Endothelial cell of umbilical vein (primary cell): ENCODE results near the gene COBLL1. TPM values are rescaled to one million over a fixed set of nuclear protein-coding genes. Genes with fewer than 3 reads are reported as not detected.

ENCODE experiments used
- BruUV-seq: library from RNA; stranded (reverse); fragments of 400-500 nt; replicated peaks from 2 replicates; lab custom pipeline; 2021; lab: Mats Ljungman, UMichigan
- CTCF ChIA-PET: fragments of 300-600, 350-600 bp; sonication (Branson Sonifier 250); formaldehyde crosslinking; loops from one replicate; lab custom pipeline; 2021; ENCODE audit warnings: antibody characterized with exemption, inconsistent platforms; lab: Charles Lee
- POLR2A ChIA-PET: fragments of 300-600, 350-600 bp; sonication (Branson Sonifier 250); formaldehyde crosslinking; loops from one replicate; lab custom pipeline; 2021; ENCODE audit warnings: antibody characterized with exemption, inconsistent platforms; lab: Charles Lee
- DNase-seq: peaks from one replicate; pipeline ENCODE4 v3.0.0-alpha.2; 2011; ENCODE audit warnings: low read depth, low spot score
- FAIRE-seq: peaks from 2 replicates; lab custom pipeline; 2011; peaks lifted over from hg19 to GRCh38; lab: Jason Lieb, UNC
- H2AFZ ChIP-seq: 2 replicates; pipeline ENCODE4 v1.6.0; 2012; ENCODE audit warnings: low read depth, low read length, control low read depth, inconsistent platforms
- H3K27ac ChIP-seq: 2 replicates; pipeline ENCODE4 v1.5.1; 2011; ENCODE audit warnings: low read depth, mild to moderate bottlenecking, control low read depth, low read length, moderate library complexity; ENCODE audit not compliant: insufficient read depth
- H3K27me3 ChIP-seq, 2 experiments: 2 replicates each; pipeline versions ENCODE4 v1.6.0 to v1.6.1; 2011; ENCODE audit warnings: low read length in 2 of 2, mixed read lengths in 1 of 2; ENCODE audit not compliant: control insufficient read depth in 2 of 2, insufficient read depth in 2 of 2
- H3K36me3 ChIP-seq, 2 experiments: 2 replicates in 1 of 2; 3 replicates in 1 of 2; pipeline ENCODE4 v1.5.1; 2011; ENCODE audit warnings: low read length in 2 of 2, mild to moderate bottlenecking in 1 of 2, moderate library complexity in 1 of 2; ENCODE audit not compliant: control insufficient read depth in 2 of 2, insufficient read depth in 2 of 2; ENCODE audit errors: extremely low read depth in 1 of 2
- H3K4me1 ChIP-seq: 3 replicates; pipeline ENCODE4 v1.5.1; 2011; ENCODE audit warnings: mild to moderate bottlenecking, low read length; ENCODE audit not compliant: control insufficient read depth, insufficient read depth; ENCODE audit errors: extremely low read depth
- H3K4me2 ChIP-seq: 2 replicates; pipeline ENCODE4 v1.6.1; 2011; ENCODE audit warnings: low read length, control low read depth, mixed read lengths; ENCODE audit not compliant: insufficient read depth
- H3K4me3 ChIP-seq, 3 experiments: fragments of 200-600 bp in 1 of 3; sonication (generic), shearing (Covaris generic) in 1 of 3; replicated peaks in 1 of 3; 2 replicates each; pipeline ENCODE4 v1.5.1; 2011 to 2016; ENCODE audit warnings: control low read depth in 3 of 3, low read length in 3 of 3, mild to moderate bottlenecking in 2 of 3, inconsistent platforms in 1 of 3, low read depth in 1 of 3, moderate library complexity in 1 of 3; ENCODE audit not compliant: insufficient read depth in 1 of 3
- H3K79me2 ChIP-seq: 2 replicates; pipeline ENCODE4 v1.6.0; 2012; ENCODE audit warnings: low read length, inconsistent platforms; ENCODE audit not compliant: control insufficient read depth, insufficient read depth
- H3K9ac ChIP-seq: replicated peaks from 2 replicates; pipeline ENCODE3; 2011; ENCODE audit warnings: low read length, control low read depth; ENCODE audit not compliant: insufficient read depth; ENCODE audit errors: extremely low read depth
- H3K9me1 ChIP-seq: replicated peaks from 3 replicates; pipeline ENCODE4 v1.6.0; 2011; ENCODE audit warnings: mild to moderate bottlenecking, low read length; ENCODE audit not compliant: control insufficient read depth, insufficient read depth; ENCODE audit errors: extremely low read depth
- H3K9me3 ChIP-seq: replicated peaks from 2 replicates; pipeline ENCODE4 v1.5.1; 2012; ENCODE audit warnings: low read length, inconsistent platforms; ENCODE audit not compliant: control insufficient read depth, insufficient read depth
- H4K20me1 ChIP-seq: replicated peaks from 2 replicates; pipeline ENCODE3; 2011; ENCODE audit warnings: mild to moderate bottlenecking, low read length; ENCODE audit not compliant: control insufficient read depth, insufficient read depth; ENCODE audit errors: extremely low read depth
- GATA2 ChIP-seq: IDR thresholded peaks from 2 replicates; pipeline ENCODE4 v1.7.0; 2011; ENCODE audit warnings: low read depth, mild to moderate bottlenecking, moderate library complexity, mixed read lengths, low read length; ENCODE audit not compliant: insufficient read length, insufficient read depth
- JUN ChIP-seq: IDR thresholded peaks from 2 replicates; pipeline ENCODE4 v1.6.1; 2011; ENCODE audit warnings: borderline replicate concordance, low read depth; ENCODE audit not compliant: insufficient read length, insufficient read depth
- POLR2AphosphoS5 ChIP-seq: IDR thresholded peaks from 2 replicates; pipeline ENCODE4 v1.6.1; 2012; ENCODE audit warnings: low read depth, mild to moderate bottlenecking, control low read depth, low read length, moderate library complexity; ENCODE audit not compliant: insufficient read depth
- dilution Hi-C: fragments of 300-500 bp; cut with MboI; formaldehyde crosslinking; loops from one replicate; pipeline ENCODE4 v1.15.0; 2019; ENCODE audit warnings: low sequenced_read_pairs; ENCODE audit not compliant: extremely low pct_ligation_motif_present
- intact Hi-C: fragments of 100-400 bp; cut with micrococcal nuclease; formaldehyde crosslinking; loops from one replicate; pipeline ENCODE4 v1.10.0; 2022
- polyA plus RNA-seq, 4 experiments: library from polyadenylated mRNA; depleted of rRNA in 3 of 4; stranded (reverse) in 3 of 4; unstranded in 1 of 4; fragments of >200 nt; gene quantifications; 2 replicates each; pipeline versions ENCODE4 v1.2.1 to v1.2.3, GENCODE V29; 2011 to 2012; ENCODE audit warnings: missing spikeins in 1 of 4
- total RNA-seq: library from RNA; stranded (reverse); gene quantifications from 2 replicates; pipeline ENCODE4 v1.2.3, GENCODE V29; 2021
- TF ChIP-seq, protein P1 (sequence below): IDR thresholded peaks from 2 replicates; pipeline ENCODE4 v1.6.1; 2011; ENCODE audit not compliant: insufficient read depth, insufficient read length
- TF ChIP-seq, protein P2 (sequence below), 2 donors: IDR thresholded peaks; 1 replicate in 1 of 2; 2 replicates in 1 of 2; pipeline ENCODE4 v1.5.1; 2011; ENCODE audit warnings: low read length in 2 of 2, mild to moderate bottlenecking in 2 of 2, moderate library complexity in 2 of 2, control low read depth in 1 of 2, inconsistent platforms in 1 of 2, low read depth in 1 of 2; ENCODE audit not compliant: insufficient read depth in 1 of 2; ENCODE audit errors: extremely low read depth in 1 of 2

COBLL1 gene
- total and polyA plus RNA-seq, 2 donors (not counting 3 experiments of a cell fraction or from before 2014, with no cell fraction given), result 9.1 to 38.4 TPM

DNA sequence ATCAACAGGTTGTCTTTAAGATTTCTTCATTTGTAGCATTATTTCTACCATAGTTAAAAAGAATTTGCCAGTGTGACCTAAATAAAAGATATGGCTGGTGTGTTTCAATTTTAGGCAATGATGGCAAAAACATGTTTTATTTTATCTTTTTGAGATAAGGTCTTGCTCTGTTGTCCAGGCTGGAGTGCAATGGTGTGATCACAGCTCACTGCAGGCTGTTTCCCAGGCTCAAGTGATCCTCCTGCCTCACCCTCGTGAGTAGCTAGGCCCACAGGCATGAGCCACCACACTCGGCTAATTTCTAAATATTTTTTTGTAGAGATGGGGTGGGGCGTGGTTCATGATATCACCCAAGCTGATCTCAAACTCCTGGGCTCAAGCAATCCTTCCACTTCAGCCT is 47.0 kb upstream of the COBLL1 start:
- no peak overlapping the region for H3K9ac ChIP-seq
- H2AFZ ChIP-seq, result no peak overlapping the region
- no peaks in the 10 kb centered on the region for H3K9me1 ChIP-seq
- POLR2A ChIA-PET, result no interaction called here
- dilution Hi-C loops (no loop called here), intact Hi-C loops (no loop called here)
- no peak for TF ChIP-seq POLR2AphosphoS5
- TF ChIP-seq, protein P1, sequence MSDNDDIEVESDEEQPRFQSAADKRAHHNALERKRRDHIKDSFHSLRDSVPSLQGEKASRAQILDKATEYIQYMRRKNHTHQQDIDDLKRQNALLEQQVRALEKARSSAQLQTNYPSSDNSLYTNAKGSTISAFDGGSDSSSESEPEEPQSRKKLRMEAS, result no peak
- no peak for TF ChIP-seq JUN
- TF ChIP-seq, protein P2, sequence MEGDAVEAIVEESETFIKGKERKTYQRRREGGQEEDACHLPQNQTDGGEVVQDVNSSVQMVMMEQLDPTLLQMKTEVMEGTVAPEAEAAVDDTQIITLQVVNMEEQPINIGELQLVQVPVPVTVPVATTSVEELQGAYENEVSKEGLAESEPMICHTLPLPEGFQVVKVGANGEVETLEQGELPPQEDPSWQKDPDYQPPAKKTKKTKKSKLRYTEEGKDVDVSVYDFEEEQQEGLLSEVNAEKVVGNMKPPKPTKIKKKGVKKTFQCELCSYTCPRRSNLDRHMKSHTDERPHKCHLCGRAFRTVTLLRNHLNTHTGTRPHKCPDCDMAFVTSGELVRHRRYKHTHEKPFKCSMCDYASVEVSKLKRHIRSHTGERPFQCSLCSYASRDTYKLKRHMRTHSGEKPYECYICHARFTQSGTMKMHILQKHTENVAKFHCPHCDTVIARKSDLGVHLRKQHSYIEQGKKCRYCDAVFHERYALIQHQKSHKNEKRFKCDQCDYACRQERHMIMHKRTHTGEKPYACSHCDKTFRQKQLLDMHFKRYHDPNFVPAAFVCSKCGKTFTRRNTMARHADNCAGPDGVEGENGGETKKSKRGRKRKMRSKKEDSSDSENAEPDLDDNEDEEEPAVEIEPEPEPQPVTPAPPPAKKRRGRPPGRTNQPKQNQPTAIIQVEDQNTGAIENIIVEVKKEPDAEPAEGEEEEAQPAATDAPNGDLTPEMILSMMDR (IDR thresholded peaks at IDR 0.05; ENCODE audit: extremely low read depth in 1 of 2, insufficient read depth in 1 of 2, low read depth in 1 of 2, low read length in 2 of 2), result no peak
- no peak for TF ChIP-seq GATA2
- no peaks in the 10 kb centered on the region for H3K79me2 ChIP-seq
- no peak overlapping the region for H3K4me2 ChIP-seq
- H3K27ac ChIP-seq, result no peak overlapping the region
- H3K27me3 ChIP-seq, result no peaks in the 10 kb centered on the region
- H3K36me3 ChIP-seq, result no peaks in the 10 kb centered on the region
- H3K9me3 ChIP-seq, result no peaks in the 10 kb centered on the region
- H3K4me1 ChIP-seq, result no peaks in the 10 kb centered on the region
- H4K20me1 ChIP-seq, result no peaks in the 10 kb centered on the region
- FAIRE-seq, result no peak
- no peak overlapping the region for H3K4me3 ChIP-seq
- DNase-seq, result no peak
- BruUV-seq, result no TSS peak
- CTCF ChIA-PET, result interaction anchor here (1.2 kb wide), 2 partner anchors 29 to 315 kb away, joined by 3 to 6 read pairs; partner anchors contain the start of gene SCN3A
